LNCAP (cell line): ENCODE data around the gene IVNS1ABP.

Experiments used
- CTCF ChIP-seq: fragments of 450-650 bp; IDR thresholded peaks from 2 replicates; pipeline ENCODE4 v1.5.1; 2017; ENCODE audit warnings: mild to moderate bottlenecking

IVNS1ABP gene

GRCh38 chr1:185325413-185325812 lies 8.4 kb upstream of the IVNS1ABP start:
- TF ChIP-seq CTCF = no peak

GRCh38 chr1:185324118-185324517 lies 7.1 kb upstream of the IVNS1ABP start:
- TF ChIP-seq CTCF = no peak

- no peak for TF ChIP-seq CTCF
Measured at GRCh38 chr1:185322636-185323035, 5.6 kb upstream of the IVNS1ABP start.

GRCh38 chr1:185319139-185319475 lies 2.1 kb upstream of the IVNS1ABP start:
- no peak for TF ChIP-seq CTCF

GRCh38 chr1:185318431-185319138 lies 1.5 kb upstream of the IVNS1ABP start:
- no peak for TF ChIP-seq CTCF

- TF ChIP-seq CTCF = no peak
Measured at GRCh38 chr1:185317886-185318310, 855 bp upstream of the IVNS1ABP start.

- peak; percentile 18; the same call in 1 of the 2 replicates for TF ChIP-seq CTCF
Measured at GRCh38 chr1:185316163-185317033, 645 bp downstream of the IVNS1ABP start.
